Fibroblast of skin of back (primary cell): Measurements from ENCODE around the gene TRIM17.
A peak's percentile ranks its signal among the peaks of the same experiment; 100 is the strongest.

Experiments
- DNase-seq: peaks from one replicate; pipeline ENCODE4 v3.0.0-alpha.2; 2013

TRIM17 gene

DNA sequence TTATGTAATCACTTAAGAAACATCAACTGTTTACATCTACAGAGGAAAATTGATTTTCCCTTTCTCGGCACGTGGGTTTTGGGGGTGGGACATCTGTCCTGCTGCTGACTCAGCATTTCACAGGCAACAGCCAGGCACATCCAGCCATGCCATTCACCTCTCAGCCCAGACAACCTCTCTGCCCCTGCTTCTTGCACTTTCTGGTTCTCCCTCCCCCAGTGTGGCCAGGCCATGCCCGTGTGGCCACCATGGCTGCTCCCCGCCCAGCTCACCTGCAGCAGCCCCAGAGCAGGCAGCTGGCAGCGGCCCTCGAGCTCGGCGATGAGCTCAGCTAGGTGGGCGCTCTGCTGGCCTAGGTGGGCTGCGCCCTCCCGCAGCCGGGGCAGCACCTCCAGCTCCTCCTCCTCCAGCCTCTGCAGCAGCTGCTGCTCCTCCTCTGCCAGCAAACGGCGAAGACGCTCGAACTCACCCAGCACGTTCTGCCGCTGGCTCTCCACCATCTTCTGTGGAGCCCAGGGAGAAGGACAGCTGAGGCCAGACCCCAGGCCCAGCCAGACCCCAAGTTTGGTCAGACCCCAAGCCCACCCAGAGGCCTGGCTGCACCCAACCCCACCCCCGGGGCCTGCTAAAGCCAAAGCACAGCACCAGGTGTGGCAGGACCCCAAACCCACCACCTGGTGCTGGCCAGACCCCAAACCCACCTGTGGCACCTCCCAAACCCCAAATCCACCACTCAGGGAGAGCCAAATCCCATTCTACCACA is 15.8 kb downstream of the TRIM17 start:
- DNase-seq = no peak

DNA sequence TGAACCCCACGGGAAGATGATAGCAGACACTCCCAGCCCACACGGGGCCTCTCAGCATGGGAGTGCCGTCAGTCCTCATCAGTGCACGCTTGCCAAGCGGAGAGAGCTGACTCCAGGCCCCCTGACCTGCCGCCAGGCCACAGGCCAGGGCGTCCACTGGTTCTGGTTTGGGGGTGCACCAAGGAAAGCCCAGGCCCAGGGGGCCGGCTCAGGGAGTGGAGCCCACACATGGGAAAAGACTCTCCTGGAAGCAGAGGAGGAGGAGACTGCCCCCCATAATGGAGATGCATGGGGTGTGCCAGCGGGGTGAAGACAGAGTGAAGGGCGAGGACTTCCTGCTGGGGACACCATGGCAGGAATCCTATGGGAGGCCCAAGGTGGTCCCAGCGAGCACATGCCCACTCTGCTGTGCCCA is 16.4 kb downstream of the TRIM17 start:
- DNase-seq = no peak

DNA sequence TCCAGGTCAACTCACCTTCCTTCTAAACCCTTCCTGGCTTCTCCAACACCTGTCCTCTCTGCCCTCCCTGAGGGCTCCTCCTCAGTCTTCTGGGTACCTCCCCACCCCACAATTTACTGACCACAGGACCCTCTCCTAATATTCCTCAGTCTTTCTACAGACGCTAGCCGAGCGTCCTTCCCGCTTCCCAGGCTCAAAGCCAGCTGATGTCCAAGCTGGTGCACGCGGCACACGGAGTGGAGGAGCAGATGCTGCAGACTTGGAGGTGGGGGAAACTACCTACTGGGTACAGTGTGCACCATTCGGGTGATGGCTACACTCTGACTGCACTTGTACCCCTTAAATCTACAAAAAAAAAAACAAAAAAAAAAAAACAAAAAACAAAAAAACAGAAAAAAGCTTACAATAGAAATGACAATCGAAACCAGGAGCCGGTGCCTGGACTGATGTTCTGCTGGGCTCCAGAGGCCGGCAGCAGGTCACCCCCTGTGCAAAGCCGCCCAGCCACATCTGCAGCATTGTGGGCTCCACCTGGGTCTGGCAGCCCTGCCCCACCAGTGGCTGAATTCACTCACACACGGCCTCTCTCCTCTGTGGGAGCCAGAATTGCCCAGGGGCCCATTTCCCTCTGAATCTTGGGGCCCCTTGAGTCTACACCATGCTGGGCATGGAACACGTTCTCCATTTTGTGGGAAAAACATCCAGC is 17.0 kb downstream of the TRIM17 start:
- no peak for DNase-seq

DNA sequence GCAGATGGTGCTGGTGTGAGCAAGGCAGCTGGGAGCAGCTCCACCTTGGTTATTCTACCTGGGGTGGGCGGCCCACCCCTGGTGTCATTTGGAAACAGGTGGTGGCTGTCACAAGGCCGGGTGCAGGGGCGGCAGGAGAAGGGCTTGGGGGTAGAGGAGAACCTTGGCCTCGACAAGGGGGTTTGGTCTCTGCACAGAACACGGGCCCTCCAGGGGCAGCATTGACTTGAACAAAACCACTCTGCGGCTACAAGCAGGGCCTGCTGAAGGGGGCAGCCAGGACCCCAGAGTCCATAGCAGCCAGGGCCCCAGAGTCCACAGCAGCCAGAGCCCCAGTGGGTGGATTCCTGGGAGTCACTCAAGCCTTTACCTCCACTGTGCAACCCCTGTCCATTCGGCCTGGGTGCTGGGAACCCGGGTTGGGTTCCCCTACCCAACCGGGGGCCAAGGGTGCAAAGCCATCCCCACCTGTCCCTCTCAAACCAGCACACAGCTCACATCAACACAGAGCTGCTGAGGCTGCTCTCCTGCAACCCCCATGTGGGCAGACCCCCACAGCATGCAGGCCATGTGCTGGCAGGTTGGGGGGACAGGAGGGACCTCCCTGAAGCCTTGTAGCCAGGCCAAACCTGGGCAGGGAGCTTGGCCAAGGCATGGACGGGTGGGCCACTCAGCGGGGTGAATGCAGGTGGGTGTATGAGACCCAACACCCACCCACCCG is 17.8 kb downstream of the TRIM17 start:
- no peak for DNase-seq

DNA sequence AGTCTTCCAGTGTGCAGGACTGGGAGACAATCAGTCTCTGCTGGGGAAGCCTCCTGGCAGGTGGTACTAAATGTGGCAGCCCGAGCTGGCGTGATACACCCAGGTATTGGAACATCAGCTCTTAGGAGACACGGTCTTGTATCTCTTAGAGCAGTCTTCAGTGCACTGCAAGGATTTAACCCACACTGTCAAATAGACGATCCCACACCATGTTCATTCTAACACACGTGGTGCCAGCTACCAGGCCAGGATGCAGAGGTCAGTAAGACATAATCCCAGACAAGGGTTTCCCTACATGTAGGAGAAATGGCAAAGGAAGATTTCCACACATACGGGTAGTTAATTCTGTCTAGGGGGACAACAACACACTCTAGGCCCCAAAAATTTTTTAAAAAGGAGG is 18.7 kb downstream of the TRIM17 start:
- no peak for DNase-seq

DNA sequence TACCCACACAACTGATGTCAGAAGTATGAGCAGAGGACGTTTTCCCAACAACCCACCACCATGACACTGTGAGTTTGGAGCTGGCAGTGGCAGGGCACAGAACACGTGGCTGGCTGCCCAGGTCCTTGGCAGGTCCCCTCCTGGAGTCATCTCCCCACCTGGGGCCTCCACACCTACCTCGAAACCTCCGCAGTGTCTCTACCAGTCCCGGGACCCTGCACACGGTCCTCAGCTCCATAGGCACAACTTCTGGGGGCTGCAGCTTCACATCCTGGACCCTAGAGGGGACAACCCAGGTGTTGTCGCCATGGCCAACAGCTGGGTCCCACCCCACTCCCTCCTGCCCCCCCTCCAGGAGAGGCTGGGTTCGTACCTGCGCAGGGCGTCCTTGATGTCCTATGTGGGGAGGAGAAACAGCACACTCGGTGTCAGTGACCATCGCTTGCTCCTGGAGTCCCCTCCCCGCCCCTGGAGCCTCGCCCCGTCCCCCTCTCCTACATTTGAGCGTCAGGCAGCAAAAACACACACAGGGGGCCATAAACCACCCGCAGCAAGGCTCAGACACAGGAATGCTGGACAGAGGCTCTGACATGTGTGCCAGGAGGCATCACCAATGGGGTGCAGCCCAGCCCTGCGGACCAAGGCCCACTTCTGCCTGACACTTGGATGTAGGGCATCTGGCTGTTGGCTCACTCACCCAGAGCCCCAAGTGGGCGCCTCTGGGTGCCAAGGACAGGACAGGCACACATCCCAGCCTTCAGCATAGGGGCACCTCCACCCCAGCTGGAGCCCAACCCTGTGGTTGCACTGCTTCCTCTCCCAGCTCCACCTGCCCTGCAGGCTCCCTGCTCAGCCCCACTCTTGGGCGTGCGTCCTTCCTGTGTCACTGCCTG is 19.6 kb downstream of the TRIM17 start:
- DNase-seq = no peak

DNA sequence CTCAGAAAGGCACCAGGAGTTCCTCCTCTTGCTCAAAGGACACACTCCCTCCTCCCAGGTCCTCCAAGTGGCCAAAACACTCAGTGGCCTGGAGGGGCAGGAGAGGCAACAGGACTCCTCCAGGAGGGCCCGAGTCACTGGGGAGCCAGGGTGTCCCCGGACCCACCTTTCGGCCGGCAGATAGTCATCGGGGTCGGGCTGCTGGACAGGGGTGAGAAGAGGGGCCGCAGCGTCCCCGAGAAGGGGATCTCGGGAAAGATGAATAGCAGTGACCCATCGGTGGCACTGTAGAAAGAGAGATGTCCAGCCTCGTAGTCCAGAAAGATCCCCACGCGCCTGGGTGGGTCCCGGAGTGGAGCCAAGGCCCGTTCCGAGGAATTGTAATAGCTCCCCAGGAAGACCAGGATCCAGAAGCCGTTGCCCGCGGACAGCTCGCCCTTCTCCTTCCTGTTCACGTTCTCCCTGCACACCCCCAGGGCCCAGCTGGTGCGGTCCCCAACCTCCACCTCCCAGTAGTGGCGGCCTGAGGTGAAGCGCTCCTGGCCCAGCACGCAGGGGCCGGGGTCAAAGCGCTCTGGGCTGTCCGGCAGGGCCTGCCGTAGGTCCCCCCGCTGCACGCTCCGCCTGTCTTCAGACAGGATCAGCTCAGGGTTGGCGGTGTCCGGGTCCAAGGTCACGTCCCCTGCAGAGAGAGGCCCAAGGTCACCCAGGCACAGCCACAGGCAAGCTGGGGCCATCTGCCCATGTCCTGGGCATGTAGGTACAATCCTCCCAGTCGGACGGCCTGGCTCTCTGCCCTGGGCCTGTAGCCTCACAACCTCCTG is 21.9 kb downstream of the TRIM17 start:
- DNase-seq = no peak

DNA sequence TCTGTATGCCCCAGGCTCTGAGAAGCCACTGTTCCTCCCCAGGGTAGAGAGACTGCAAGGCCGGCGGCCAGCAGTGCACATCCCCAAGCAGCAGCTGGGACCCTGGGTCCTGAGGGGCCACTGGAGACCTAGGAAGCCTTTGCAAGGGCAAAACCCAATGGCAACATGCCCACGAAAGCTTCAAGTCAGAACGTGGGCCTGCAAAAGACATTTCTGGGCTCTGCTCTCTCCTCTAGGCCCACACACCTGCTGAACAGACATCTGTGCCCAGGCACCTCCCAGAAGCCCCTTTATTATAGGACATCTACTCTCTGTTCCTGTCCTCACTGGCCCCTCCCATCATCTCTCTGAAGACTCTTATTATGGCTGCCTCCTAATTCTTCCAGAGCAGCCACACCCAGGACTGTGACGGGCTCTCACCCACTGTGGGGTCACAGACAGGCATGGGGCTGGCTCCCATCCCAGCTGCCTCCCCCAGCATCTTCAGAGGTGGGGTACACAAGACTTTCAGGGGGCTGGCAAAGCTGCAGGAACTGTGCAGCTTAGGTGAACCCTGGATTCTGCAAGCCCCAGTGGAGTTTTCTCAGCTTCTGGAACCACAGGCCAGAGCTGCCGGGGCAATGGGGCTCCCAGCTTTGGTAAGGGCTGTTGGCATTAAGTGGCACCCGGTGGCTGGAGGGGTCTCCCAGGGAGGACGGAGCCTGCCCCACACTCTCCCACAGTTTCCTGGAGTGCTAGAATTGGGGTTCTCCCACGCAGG is 22.7 kb downstream of the TRIM17 start:
- DNase-seq = no peak

DNA sequence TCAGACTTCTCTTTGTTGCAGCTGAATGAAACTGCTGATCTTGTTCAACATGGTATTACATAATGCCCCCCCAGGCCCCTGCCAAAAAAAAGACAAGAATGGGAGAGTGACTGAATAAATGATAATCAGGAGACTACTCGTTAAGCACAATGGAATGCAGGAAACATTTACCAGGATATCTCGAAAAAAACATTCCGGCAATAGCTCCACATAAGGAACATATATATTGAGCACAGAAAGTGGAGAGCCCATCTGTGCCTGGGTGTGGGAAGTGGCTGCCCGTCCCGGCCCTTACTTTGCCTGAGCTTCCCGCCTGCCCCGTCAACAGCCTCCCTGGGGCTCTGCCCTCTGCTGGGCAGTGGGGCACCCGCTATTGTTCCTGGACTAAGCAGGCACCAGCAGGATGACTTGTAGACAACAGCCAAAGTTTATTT is 23.4 kb downstream of the TRIM17 start:
- DNase-seq = peak; percentile 84

DNA sequence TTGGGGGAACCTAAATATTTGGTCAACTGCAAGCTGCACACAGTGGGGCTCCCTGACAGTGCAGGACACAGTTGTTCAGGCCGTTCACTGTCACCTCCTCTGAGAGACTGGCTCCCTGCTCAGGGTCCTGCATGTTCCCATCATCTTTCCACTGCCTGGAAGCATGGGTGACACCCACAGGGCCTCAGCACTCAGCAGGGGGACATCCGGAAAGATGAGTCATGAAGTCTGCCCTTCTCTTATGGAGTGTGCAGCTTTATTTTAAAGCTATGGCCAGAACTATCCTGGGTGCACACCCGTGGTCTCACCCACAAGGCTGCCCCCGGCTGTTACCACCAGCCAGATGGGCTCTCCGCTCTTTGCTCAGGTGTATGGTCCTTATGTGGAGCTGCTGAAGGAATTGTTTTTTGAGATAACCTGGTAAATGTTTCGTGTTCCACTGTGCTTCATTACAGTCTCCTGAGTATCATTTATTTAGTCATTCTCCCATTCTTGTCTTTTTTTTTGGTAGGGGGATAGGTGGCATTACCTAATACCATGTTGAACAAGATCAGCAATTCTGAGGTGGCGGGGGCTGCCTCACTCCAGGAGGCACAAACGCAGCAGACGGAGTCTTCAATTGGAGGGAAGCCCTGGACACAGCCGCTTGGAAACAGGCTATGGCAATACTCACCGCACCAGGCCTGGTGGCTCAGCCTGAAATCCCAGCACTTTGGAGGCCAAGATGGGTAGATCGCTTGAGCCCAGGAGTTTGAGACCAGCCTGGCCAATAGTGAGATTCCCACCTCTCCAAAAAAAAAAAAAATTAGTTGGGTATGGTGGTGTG is 24.3 kb downstream of the TRIM17 start:
- peak; percentile 69 for DNase-seq

DNA sequence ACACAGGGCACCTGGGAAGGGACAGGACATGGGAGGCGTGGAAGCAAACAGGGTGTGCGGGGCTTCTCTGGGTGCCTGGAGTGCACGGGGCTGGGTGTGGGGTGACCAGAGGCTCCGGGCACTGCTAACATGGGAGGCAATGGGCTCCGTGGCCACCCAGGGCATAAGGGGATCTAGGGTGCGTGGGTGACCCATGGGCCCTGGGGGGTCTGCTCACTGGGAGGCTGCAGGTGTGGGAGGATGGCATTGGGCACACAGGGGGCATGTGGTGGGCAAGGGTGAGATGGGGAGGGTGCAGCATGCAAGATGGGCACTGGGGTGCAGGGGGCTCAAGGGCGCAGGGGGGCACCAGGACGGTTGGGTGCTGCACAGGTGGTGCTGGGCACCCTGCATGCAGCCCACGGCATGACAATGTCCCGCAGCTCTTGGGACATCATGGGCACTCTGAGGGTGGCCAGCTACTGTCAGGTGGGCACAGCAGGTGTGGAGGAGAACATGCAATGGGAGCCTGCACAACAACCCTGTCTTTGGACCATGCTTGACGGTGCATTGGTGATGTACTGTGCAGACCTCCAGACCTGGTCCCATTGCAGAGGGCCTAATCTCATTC is 25.1 kb downstream of the TRIM17 start:
- DNase-seq = no peak

DNA sequence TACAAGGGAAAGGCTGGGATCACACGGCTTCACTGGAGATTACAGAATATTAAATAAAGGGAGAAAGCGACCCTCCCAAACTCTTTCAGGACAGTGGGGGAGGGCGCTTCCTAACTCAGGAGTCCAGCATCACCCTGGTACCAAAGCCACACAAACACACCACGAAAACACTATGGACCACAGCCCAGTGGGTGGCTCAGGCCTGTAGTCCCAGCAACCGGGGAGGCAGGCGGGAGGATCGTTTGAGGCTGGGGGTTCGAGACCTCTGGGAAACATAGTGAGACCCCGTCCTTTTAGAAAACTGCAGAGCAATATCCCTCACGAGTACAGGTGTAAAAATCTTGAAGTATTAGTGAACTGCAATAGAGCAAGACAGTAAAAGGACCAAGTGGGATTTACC is 26.0 kb downstream of the TRIM17 start:
- no peak for DNase-seq

DNA sequence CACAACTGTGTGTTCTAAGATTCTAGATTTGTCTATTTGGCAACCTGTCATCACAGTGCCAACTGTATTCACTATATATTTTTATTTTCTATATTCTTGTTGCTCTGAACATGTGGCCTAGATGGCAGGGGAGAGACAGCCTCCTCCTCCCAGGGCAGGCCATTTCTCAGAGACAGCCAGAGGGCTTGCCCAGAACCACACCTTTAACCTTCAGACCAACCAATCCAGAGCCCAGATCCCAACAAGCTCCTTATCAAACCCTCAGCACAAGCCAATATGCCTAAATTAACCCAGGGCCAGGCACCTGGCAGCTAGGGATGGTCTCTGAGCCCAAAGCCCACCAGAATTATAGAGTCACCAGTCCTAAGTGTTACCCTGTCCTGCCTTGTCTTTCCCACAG is 29.3 kb downstream of the TRIM17 start:
- no peak for DNase-seq

DNA sequence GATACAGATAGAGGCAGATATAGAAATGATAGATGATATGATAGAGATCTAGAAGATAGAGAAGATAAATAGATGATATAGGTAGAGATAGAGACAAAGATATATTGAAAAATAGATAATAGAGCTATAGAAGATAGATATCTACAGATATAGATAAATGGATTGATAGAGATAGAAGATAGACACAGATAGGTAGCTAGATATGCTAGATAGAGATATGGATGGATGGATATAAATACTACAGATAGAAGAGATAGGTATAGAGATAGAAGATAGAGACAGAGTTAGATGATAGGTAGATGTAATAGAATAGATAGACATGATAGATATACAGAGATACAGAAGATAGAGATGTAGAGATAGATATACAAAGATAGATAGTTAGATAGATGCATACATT is 31.4 kb downstream of the TRIM17 start:
- DNase-seq = no peak

DNA sequence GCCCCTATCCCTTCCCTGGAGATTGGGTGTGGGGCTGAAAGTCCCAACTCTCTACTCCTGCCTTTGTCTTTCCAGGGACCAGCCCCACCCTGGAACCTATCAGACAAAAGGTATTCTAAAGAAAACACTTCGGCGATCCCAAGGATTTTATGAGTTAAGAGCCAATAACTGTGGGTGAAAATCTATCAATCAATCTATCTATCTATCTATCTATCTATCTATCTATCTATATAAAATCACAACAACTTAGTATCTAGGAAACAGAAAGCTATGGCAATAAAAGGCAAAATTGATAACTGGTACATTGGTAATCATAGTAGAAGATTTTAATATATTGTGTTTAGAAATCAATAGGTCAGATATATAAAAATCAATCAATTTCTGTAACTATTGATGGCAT is 32.9 kb downstream of the TRIM17 start:
- DNase-seq = no peak

DNA sequence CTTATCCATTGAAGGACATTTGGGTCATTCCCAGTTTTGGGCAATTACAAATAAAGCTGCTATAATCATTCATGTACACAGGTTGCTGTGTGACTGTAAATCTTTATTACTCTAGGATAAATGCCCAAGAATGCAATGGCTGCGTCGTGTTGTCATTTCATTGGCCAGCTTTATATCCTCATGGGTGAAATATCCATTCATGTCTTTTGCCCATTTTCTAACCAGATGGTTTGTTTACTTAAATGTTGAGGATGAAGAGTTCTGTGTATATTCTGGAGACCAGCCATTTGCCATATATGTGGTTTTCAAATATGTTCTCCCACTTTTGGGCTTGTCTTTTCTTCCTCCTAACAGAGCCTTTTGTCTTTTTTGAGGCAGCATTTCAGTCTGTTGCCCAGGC is 35.3 kb downstream of the TRIM17 start:
- DNase-seq = peak; percentile 61

DNA sequence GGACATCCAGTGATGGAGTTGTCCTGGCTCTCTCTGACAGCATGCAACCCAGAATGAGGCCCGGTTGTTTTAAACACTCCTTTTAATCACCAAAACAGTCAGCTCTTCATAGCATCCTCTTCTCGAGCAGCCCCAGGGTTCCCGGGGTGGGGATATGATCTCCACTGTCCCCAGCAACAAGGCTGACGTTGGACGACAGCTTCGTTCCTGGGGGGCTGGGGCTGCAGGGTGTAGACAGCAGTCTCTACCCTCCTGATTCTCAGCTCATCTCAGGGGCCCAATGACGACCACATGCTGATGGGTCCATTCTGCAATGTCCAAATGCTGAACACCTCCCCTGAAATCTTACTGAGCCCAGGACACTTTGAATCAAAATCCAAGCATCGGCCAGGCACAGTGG is 37.0 kb downstream of the TRIM17 start:
- no peak for DNase-seq

DNA sequence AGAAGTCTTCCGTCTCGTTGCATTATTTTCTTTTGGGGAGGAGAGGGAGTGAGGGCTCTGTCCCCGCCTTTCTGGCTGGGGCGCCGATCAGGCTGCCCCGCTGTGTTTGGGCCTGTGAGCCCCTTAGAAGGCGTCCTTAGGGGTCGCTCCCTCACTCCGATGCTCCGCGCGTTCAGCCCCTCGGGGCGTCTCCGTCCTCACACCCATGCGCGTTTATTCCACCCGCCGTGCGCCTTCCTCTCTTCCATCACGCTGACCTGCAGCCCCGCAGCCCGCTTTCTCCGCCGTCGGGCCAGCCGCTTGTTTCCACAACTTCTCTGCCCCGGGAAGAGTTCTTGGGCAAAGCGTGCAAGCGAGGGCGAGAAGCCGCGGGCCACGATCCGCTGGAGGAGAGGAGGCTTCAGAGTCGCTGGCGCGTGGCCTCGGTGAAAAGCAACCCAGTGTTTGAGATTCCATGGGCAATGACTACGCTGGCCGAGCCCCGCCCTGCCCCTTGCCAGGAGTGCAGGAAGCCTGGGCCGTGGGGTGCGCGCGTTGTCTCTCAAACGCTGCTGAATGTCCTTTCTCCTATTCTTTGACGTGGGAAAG is 37.7 kb downstream of the TRIM17 start:
- peak; percentile 34 for DNase-seq
